SJCRH30 (cell line): Measurements from ENCODE around the gene ALG1. TPM values are rescaled to one million over a fixed set of nuclear protein-coding genes. Genes with fewer than 3 reads are reported as not detected.
"Not testable (repeated sequence)": the region's sequence is repeated elsewhere in the genome, so short reads cannot be mapped to it uniquely, and the experiment has no call there.

Experiments
- DNase-seq, 2 experiments: peaks; one replicate each; pipeline ENCODE4 v3.0.0-alpha.2; 2015 to 2020
- H3K27ac ChIP-seq: fragments of 250-450 bp; sonication (Bioruptor Pico); 2 replicates; pipeline ENCODE4 v1.5.1; 2020; ENCODE audit warnings: mild to moderate bottlenecking, moderate library complexity
- H3K27me3 ChIP-seq: fragments of 250-450 bp; sonication (Bioruptor Pico); 2 replicates; pipeline ENCODE4 v1.5.1; 2020; ENCODE audit warnings: mild to moderate bottlenecking, moderate library complexity
- H3K36me3 ChIP-seq: fragments of 250-450 bp; sonication (Bioruptor Pico); 2 replicates; pipeline ENCODE4 v1.5.1; 2020; ENCODE audit warnings: mild to moderate bottlenecking, moderate library complexity
- H3K4me1 ChIP-seq: fragments of 250-450 bp; sonication (Bioruptor Pico); 2 replicates; pipeline ENCODE4 v1.5.1; 2020; ENCODE audit warnings: mild to moderate bottlenecking, moderate library complexity
- H3K4me3 ChIP-seq: fragments of 250-450 bp; sonication (Bioruptor Pico); 2 replicates; pipeline ENCODE4 v1.5.1; 2020; ENCODE audit warnings: mild to moderate bottlenecking, moderate library complexity
- H3K9me3 ChIP-seq: fragments of 250-450 bp; sonication (Bioruptor Pico); replicated peaks from 2 replicates; pipeline ENCODE4 v1.5.1; 2020; ENCODE audit warnings: mild to moderate bottlenecking, moderate library complexity
- total RNA-seq: library from RNA; depleted of rRNA; stranded (reverse); fragments of >200 nt; shearing (Covaris generic); gene quantifications from 2 replicates; pipeline ENCODE4 v1.2.3, GENCODE V29; 2014

The ALG1 gene
- total RNA-seq, 1 experiment from 2014 or later: 8.2 TPM

GRCh38 chr16:5036228-5037156, 35.2 kb upstream of the ALG1 start:
- peaks cover 7% of the 10 kb centered on the region; the same call in 1 of the 2 replicates for H3K27me3 ChIP-seq

GRCh38 chr16:5040451-5040850, 31.2 kb upstream of the ALG1 start:
- Histone ChIP-seq H3K27ac (no peak overlapping the region), H3K4me3 (no peak overlapping the region), H3K27me3 (peaks cover 7% of the 10 kb centered on the region; the same call in 1 of the 2 replicates), H3K36me3 (no peaks in the 10 kb centered on the region), H3K4me1 (no peaks in the 10 kb centered on the region), H3K9me3 (no peaks in the 10 kb centered on the region)
- DNase-seq: no peak

More at GRCh38 chr16:5036228-5037156, 35.2 kb upstream of the ALG1 start:
- Histone ChIP-seq H3K4me3 (no peak overlapping the region), H3K9me3 (no peaks in the 10 kb centered on the region), H3K36me3 (no peaks in the 10 kb centered on the region), H3K27ac (no peak overlapping the region), H3K4me1 (no peaks in the 10 kb centered on the region)
- DNase-seq: no peak

- H3K4me1 ChIP-seq: no peaks in the 10 kb centered on the region
- H3K27ac ChIP-seq: no peak overlapping the region
- peaks cover 7% of the 10 kb centered on the region; the same call in 1 of the 2 replicates for H3K27me3 ChIP-seq
- no peaks in the 10 kb centered on the region for H3K36me3 ChIP-seq
- no peak overlapping the region for H3K4me3 ChIP-seq
- no peaks in the 10 kb centered on the region for H3K9me3 ChIP-seq
- DNase-seq: peak in 1 of 2 experiments; percentile 11
Observed at GRCh38 chr16:5041600-5042133, 30.0 kb upstream of the ALG1 start.

GRCh38 chr16:5042574-5043171, 29.0 kb upstream of the ALG1 start:
- Histone ChIP-seq H3K4me1 (no peaks in the 10 kb centered on the region), H3K4me3 (no peak overlapping the region), H3K27me3 (peaks cover 7% of the 10 kb centered on the region; the same call in 1 of the 2 replicates), H3K36me3 (no peaks in the 10 kb centered on the region), H3K27ac (no peak overlapping the region), H3K9me3 (no peaks in the 10 kb centered on the region)
- no peak for DNase-seq

GRCh38 chr16:5044011-5044540, 27.6 kb upstream of the ALG1 start:
- Histone ChIP-seq H3K27me3 (peaks cover 7% of the 10 kb centered on the region; the same call in 1 of the 2 replicates), H3K36me3 (no peaks in the 10 kb centered on the region), H3K4me1 (no peaks in the 10 kb centered on the region), H3K27ac (no peak overlapping the region), H3K9me3 (no peaks in the 10 kb centered on the region), H3K4me3 (no peak overlapping the region)
- no peak for DNase-seq

GRCh38 chr16:5044581-5044980, 27.1 kb upstream of the ALG1 start:
- not testable (repeated sequence) for H3K4me1 ChIP-seq

GRCh38 chr16:5045499-5046115, 26.0 kb upstream of the ALG1 start:
- no peaks in the 10 kb centered on the region for H3K36me3 ChIP-seq
- no peaks in the 10 kb centered on the region for H3K4me1 ChIP-seq
- no peak for DNase-seq
- no peak overlapping the region for H3K4me3 ChIP-seq
- H3K27me3 ChIP-seq: peaks cover 6% of the 10 kb centered on the region; the same call in 1 of the 2 replicates
- no peak overlapping the region for H3K27ac ChIP-seq
- no peaks in the 10 kb centered on the region for H3K9me3 ChIP-seq

More at GRCh38 chr16:5044581-5044980, 27.1 kb upstream of the ALG1 start:
- H3K36me3 ChIP-seq, H3K9me3 ChIP-seq, DNase-seq, H3K27me3 ChIP-seq, H3K27ac ChIP-seq, H3K4me3 ChIP-seq: not testable (repeated sequence)

- H3K4me3 ChIP-seq: no peak overlapping the region
- H3K27me3 ChIP-seq: no peaks in the 10 kb centered on the region
- DNase-seq: no peak
- no peak overlapping the region for H3K27ac ChIP-seq
- no peaks in the 10 kb centered on the region for H3K4me1 ChIP-seq
- no peaks in the 10 kb centered on the region for H3K36me3 ChIP-seq
- no peaks in the 10 kb centered on the region for H3K9me3 ChIP-seq
Observed at GRCh38 chr16:5046914-5047313, 24.7 kb upstream of the ALG1 start.

- no peak for DNase-seq
- H3K9me3 ChIP-seq: no peaks in the 10 kb centered on the region
- H3K36me3 ChIP-seq: no peaks in the 10 kb centered on the region
- H3K4me3 ChIP-seq: no peak overlapping the region
- no peaks in the 10 kb centered on the region for H3K4me1 ChIP-seq
- no peaks in the 10 kb centered on the region for H3K27me3 ChIP-seq
- H3K27ac ChIP-seq: no peak overlapping the region
Observed at GRCh38 chr16:5054876-5055865, 16.5 kb upstream of the ALG1 start.

- Histone ChIP-seq H3K36me3 (no peaks in the 10 kb centered on the region), H3K27ac (no peak overlapping the region), H3K9me3 (no peaks in the 10 kb centered on the region), H3K4me3 (no peak overlapping the region), H3K27me3 (no peaks in the 10 kb centered on the region), H3K4me1 (no peaks in the 10 kb centered on the region)
- peak; percentile 25 to 50 for DNase-seq
Observed at GRCh38 chr16:5056352-5056751, 15.3 kb upstream of the ALG1 start.

- H3K36me3 ChIP-seq: no peaks in the 10 kb centered on the region
- no peak overlapping the region for H3K27ac ChIP-seq
- no peak overlapping the region for H3K4me3 ChIP-seq
- no peaks in the 10 kb centered on the region for H3K27me3 ChIP-seq
- H3K9me3 ChIP-seq: no peaks in the 10 kb centered on the region
- peak in 1 of 2 experiments; percentile 15 for DNase-seq
- H3K4me1 ChIP-seq: no peaks in the 10 kb centered on the region
Observed at GRCh38 chr16:5058476-5058875, 13.2 kb upstream of the ALG1 start.

GRCh38 chr16:5059386-5060072, 12.1 kb upstream of the ALG1 start:
- H3K9me3 ChIP-seq: no peaks in the 10 kb centered on the region
- DNase-seq: no peak
- no peaks in the 10 kb centered on the region for H3K36me3 ChIP-seq
- no peak overlapping the region for H3K4me3 ChIP-seq
- no peaks in the 10 kb centered on the region for H3K4me1 ChIP-seq
- H3K27me3 ChIP-seq: no peaks in the 10 kb centered on the region
- no peak overlapping the region for H3K27ac ChIP-seq

GRCh38 chr16:5060073-5060641, 11.5 kb upstream of the ALG1 start:
- no peak overlapping the region for H3K27ac ChIP-seq
- DNase-seq: no peak
- peaks cover 3% of the 10 kb centered on the region; the same call in 1 of the 2 replicates for H3K27me3 ChIP-seq
- no peaks in the 10 kb centered on the region for H3K36me3 ChIP-seq
- no peaks in the 10 kb centered on the region for H3K4me1 ChIP-seq
- H3K4me3 ChIP-seq: no peak overlapping the region
- no peaks in the 10 kb centered on the region for H3K9me3 ChIP-seq
